RCC 7860 (cell line): ENCODE data around the gene METTL16.

Source experiments
- DNase-seq: peaks from one replicate; pipeline ENCODE4 v3.0.0-alpha.2; 2015; ENCODE audit warnings: low spot score
- FAIRE-seq: peaks from 2 replicates; lab custom pipeline; 2012; peaks lifted over from hg19 to GRCh38; lab: Jason Lieb, UNC

Gene METTL16

GRCh38 chr17:2385240-2386210 is 126.2 kb downstream of the METTL16 start:
- DNase-seq (no peak), FAIRE-seq (no peak)

- FAIRE-seq (no peak), DNase-seq (no peak)
Measured at GRCh38 chr17:2384439-2385127, 127.1 kb downstream of the METTL16 start.

GRCh38 chr17:2383628-2384167 is 128.0 kb downstream of the METTL16 start:
- FAIRE-seq = no peak
- no peak for DNase-seq

GRCh38 chr17:2380950-2381649 is 130.6 kb downstream of the METTL16 start:
- DNase-seq (no peak), FAIRE-seq (no peak)

- no peak for DNase-seq
- FAIRE-seq = no peak
Measured at GRCh38 chr17:2380226-2380922, 131.3 kb downstream of the METTL16 start.

- FAIRE-seq = no peak
Measured at GRCh38 chr17:2379489-2380225, 132.0 kb downstream of the METTL16 start.

GRCh38 chr17:2378905-2379304 is 132.8 kb downstream of the METTL16 start:
- FAIRE-seq (no peak), DNase-seq (no peak)

More at GRCh38 chr17:2379489-2380225, 132.0 kb downstream of the METTL16 start:
- DNase-seq = no peak

- no peak for DNase-seq
- FAIRE-seq = no peak
Measured at GRCh38 chr17:2377659-2378058, 134.0 kb downstream of the METTL16 start.

- DNase-seq (no peak), FAIRE-seq (no peak)
Measured at GRCh38 chr17:2376107-2376506, 135.6 kb downstream of the METTL16 start.

GRCh38 chr17:2375406-2375805 is 136.3 kb downstream of the METTL16 start:
- FAIRE-seq = no peak
- DNase-seq = no peak

- no peak for DNase-seq
- no peak for FAIRE-seq
Measured at GRCh38 chr17:2374549-2375285, 137.0 kb downstream of the METTL16 start.

GRCh38 chr17:2373179-2373578 is 138.5 kb downstream of the METTL16 start:
- DNase-seq (no peak), FAIRE-seq (no peak)

- DNase-seq = no peak
- no peak for FAIRE-seq
Measured at GRCh38 chr17:2372681-2373080, 139.0 kb downstream of the METTL16 start.

- FAIRE-seq (no peak), DNase-seq (no peak)
Measured at GRCh38 chr17:2372180-2372579, 139.5 kb downstream of the METTL16 start.

GRCh38 chr17:2371183-2372130 is 140.2 kb downstream of the METTL16 start:
- FAIRE-seq = no peak
- no peak for DNase-seq

- no peak for FAIRE-seq
- DNase-seq = no peak
Measured at GRCh38 chr17:2370211-2370589, 141.5 kb downstream of the METTL16 start.

GRCh38 chr17:2369551-2370210 is 142.0 kb downstream of the METTL16 start:
- FAIRE-seq (no peak), DNase-seq (no peak)
